Stimulated activated CD4-positive, alpha-beta T cell treated with anti-CD3 and anti-CD28 coated beads, Interleukin-4, amount 100 ng/mL, for 48 hours (primary cell): ENCODE results near the gene GAS2.

Source experiments
- DNase-seq, 2 donors: peaks; one replicate each; pipeline ENCODE4 v3.0.0-alpha.2; 2020; ENCODE audit warnings: low read depth in 2 of 2

GAS2 gene

DNA sequence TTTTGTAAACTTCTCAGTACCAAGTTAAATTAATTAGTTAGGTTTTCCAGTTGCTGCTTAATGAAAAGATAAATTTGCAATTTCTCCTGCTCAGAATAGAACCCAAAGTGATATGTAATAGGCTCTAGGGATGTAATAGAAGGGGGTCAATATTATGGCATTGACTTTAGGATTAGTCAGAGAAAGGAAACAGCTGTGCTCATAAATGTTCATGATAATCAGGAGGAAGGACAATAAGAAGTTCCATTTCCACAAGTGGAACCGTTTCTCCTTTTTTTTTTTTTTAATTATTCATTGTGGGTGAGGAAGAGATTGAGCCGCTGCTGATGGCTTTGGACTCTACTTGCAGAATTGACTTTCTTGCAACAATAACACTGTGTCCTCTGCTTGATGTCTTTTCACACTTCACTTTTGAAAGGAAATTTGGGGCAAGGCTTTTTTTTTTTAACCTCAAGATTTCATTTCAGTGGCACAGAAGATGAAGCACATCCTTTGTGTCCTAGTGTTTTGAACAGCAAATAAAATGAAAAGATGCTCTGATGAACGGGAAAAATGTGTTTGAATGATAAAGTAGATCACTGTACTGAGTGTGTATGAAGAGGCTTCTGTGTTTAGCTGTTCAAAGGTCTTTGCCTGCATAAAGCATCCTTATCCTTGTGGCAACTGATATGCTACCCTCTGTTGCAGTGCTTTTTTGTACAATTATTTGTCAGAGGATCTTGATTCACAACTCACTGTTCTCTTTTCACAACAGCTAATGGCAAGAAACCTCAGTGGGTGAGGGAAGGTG is 62.4 kb downstream of the GAS2 start:
- DNase-seq = no peak

DNA sequence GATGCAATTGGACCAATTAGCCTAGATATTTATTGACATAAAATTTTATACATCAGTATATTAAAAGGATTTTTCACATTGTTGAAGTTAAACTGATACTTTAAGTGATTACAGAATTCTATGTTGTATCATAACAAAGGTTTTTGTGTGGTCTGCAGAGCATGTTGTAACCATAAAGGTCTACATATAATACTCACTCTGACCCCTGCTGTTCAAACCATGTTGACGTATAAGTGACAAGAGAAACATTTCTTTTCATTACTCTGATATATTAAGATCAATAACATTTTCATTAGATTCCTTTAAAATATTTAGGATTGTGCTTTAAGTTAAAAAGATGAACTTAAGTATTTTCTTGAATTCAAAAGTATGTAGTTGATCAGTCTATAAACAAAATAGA is 63.9 kb downstream of the GAS2 start:
- DNase-seq = no peak

DNA sequence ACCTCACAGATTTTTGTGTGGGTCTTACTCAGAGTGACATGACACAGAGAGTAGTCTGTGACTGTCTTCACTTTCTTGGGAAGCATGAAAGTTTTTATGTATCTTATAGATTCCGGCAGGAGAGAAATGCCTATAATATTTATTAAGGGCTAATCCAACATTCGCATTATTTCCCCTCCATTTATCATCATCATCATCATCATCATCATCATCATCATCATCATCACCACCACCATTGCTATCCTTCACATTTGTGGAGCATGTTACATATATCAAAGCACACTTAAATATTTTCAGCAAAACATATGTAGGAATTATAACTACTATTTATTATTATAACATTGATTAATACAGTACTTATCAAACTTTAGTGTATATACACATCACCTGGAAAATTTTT is 66.2 kb downstream of the GAS2 start:
- no peak for DNase-seq

DNA sequence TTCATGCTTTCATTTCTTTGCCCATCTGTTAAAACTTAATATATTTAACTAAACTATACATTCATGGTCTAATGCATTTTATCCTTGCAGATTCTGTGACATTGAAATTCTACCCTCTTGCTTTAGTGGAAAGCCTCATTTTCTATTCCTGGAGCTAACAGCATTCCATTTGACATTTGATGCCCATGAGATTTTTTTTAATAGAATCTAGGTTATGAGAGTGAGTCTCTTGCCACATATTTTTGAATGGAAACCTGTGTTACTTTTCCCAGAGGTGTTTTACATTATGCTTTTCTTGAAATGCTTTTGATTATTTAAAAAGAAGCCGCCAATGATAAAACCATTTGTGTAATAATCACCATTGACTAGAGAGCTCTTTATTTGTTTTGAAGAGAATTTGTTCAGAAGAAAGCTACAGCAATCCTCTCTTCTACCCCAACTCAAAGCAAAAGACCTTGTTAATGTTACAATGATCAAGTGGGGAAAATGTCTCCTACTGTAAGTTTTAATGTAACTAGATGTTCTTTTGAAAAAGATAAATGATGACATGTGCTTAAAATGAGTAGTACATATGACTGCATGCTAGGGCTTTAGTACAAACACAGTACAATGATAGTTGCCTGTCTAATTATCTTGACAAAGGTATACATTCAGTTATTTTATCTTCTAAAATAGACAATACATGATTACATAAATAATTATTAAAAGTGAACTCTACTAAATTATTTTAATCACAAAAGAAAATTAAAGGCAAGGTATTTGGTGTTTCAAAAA is 67.3 kb downstream of the GAS2 start:
- no peak for DNase-seq

DNA sequence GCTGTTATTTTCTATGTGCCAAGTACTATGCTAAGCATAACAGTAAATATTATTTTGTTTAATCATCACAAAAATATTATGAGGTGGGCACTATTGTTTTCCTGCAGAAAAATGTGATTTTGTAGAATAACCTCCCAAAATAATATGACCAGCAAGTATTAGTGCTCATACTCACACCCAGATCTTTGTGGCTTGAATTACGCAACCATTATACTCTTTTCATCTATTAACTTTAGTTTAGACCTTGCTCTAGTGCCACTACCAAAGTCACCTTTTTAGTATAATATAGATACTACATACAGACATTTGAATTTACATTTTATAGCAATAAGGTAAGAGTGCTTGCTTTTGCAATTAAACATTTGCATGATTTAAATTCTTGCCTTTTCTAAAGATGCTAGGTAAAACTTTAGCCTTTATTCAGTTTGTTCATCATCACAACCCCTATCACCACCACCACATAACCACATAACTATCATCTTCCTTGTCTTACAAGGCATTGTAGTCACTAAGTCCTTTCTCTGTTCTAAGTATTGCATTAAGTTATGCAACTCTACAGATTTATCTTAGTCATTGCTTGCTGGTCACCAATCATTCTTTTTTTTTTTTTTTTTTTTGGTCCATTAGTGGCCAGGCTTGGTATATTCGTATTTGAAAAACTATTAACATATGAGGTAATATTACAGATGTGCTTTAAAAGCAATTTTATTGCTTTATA is 68.4 kb downstream of the GAS2 start:
- no peak for DNase-seq

DNA sequence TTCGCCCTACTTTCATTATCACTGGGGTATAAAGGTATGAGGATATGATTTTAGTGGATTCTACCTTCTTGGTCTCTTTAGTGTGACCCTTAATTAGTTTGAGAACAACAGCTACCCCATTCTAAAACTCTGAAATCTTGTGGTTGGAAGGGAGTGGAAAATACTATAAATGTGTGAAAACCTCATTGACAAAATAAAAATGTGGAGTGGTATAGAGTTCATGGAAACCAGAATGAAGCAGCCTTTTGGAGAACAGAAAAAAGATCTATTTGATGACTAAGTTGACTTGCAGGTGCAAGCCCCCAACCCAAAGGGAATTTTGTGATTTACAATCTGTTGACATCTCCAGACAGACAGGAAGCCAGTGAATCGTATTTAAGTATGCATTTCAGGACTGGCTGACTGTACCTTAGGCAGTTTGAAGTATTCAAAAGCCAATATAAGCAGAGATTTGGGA is 75.8 kb downstream of the GAS2 start:
- no peak for DNase-seq

DNA sequence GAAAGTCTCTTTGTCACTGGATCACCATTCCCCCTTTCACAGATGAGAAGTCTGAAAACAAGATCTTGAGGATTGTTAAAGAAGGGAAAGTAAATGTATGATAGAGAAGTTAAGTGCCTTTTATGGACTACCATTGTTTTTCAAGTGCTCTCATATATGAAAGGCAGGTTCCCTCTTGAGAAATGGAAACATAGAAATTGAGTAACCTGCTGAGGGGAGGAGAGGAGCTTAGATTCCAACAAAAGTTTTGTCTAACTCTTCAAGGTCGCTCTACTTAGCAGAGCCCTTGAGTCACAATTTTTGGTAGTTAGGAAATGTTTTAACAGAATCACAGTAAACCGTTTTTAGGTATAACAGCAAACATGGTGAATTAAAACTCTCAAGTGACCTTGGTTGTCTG is 83.1 kb downstream of the GAS2 start:
- no peak for DNase-seq

DNA sequence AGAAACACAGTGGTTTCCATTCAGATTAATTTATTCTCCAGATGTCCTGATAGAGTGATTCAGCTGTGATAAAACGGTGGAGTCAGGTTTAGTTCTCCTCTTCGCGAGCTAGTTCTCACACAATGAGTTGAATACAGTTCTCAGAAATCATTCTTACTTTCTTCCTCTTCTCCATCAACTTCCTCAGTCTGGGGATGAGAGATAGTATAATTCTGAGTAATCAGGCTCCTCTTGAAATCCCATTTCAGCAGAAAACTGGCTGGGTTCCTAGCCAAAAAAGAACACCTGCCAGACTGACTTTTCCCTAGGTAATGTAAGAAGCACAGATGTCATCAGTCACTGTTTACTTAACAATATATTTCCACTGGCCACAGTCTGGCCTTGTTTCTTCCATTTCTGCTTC is 86.5 kb downstream of the GAS2 start:
- DNase-seq = no peak

DNA sequence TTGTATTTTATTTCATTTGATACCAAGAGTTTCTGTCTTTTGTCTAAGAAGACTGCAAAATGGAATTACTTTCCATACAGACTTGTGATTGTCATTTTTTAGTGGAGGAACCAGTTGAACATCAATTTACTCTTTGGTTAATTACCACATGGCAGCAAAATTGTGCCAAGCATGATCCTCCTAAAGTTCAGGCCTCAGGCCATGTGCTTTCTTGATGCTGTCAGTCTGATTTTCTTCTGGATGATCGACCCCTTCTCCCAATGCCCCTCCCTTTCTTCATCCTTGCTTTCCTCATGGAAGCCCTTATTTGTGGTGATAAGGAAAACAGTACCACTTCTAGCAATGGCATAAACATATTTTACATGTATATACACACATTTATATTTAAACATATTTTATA is 87.0 kb downstream of the GAS2 start:
- DNase-seq = no peak

DNA sequence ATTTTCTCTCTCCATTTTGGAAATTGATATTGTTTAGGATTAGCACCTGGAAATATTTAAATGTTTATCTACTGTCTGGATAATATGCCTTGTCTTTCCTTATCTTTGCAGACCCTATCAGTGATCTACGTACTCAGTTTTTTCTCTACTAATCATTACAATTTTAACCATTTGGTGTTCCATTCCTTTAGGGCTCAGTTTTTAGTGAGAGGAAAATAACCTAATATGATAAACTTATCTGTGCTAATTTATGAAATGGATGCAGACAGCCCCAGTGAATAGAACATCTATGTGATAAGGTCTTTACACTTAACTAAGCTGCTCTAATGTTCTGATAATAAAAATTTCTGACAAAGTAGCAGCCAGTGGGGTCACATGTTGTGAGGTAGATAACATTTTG is 94.7 kb downstream of the GAS2 start:
- no peak for DNase-seq

DNA sequence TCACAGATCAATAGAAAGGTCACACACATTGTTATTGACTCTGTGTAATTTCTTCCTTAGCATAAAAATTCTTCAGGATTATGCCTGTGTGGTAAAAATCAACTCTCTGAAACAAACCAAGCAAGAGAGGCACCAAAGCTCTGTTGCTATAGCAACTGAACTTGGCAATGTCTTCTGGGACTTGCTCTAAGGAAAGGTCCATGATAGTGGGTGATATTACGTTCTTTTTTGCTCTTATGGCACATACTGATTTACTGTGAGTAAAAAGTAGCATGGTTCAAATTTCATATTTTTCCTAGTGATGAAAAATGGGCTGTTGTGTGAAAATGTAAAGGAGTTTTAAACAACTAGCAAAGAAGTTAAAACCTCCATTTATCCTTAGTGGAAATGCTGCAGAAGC is 96.8 kb downstream of the GAS2 start:
- no peak for DNase-seq

DNA sequence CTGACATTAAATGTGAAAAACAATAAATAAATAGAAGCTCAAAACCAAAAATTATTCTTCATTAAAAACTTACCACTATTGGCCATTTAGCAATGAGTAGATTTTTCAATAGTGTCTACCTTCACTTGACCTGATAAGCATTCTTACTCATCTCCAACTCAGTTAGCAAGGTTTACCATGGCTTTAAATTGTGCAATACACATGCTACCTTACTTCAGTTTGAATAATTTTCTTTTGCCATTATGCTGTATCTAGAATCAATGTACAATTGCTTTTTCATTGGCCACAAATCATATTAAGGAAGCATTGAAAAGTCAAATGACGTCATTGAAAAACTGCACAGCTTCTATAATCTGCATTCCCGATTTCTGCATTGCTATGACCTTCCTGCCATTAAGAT is 98.3 kb downstream of the GAS2 start:
- DNase-seq = no peak

DNA sequence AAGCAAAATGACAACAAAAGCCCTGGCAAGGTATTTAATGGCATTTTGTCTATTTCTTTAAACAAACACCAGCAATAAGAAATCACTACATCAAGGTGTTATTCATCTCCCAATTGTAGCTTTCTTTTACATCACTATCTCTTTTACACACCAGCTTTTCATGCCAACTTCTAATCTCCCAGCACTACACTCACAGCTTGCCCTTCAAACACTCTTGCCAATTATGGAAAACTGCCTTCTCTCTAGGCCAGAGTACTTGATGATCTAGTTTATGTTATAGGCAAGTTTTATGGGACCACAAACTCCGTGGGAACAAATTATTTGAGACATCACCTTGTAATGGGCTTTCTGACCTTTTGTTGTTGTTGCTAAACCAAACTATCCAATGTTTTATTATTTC is 101.9 kb downstream of the GAS2 start:
- DNase-seq = no peak

DNA sequence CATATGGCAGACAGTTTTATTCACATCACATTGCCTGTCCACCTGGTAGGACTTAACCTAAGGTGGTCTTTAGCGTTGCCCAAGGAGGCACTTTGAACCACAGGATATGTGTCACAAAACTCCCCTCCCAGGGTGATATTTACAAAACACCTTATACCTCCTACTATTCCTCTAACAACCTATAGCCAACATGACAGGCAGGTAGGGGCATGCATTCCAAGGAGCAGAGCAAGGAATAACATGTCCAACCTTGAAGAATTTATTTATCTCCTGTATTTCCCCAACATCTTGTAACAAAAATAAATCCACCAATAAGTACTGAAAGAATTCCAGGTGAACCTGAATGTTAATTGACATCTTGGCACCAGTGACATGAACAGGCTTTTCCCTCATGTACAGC is 102.7 kb downstream of the GAS2 start:
- DNase-seq = no peak

DNA sequence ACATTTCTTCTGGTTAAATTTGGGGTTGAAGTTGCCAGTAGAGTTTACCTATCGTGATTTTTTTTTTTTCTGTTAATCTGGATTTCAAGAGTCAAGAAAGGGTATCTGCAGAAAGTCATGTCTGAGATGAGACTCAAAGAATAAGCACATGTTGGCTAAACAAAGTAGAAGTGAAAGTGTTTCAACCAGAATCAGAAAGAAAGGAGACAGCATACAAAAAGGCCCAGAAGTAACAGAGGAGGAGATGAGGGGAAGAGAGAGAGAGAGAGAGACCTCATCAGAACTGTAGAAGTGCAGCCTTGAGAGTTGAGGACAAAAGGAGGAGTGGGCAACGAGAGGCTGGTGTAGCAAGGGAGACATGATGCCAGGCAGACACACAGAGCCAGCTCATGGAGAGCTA is 108.3 kb downstream of the GAS2 start:
- DNase-seq = no peak

DNA sequence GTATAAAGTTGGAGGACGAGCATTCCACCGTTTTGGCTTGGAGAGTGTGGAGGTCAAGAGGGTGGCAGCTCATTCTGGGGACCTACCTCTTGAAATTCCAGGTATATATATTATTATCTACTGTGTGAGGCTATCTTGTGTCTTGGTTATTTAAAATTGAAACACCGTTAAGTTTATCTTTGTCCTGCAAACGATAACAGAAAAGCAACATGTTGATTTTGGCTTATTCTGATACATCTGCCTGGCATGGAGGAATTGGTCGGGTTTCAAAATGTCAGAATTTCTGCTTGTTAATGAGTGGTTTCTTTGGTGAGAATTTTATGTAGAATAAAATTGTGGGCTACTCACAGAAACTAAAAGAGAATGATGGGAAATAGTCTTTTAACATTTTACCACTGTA is 108.8 kb downstream of the GAS2 start:
- no peak for DNase-seq

DNA sequence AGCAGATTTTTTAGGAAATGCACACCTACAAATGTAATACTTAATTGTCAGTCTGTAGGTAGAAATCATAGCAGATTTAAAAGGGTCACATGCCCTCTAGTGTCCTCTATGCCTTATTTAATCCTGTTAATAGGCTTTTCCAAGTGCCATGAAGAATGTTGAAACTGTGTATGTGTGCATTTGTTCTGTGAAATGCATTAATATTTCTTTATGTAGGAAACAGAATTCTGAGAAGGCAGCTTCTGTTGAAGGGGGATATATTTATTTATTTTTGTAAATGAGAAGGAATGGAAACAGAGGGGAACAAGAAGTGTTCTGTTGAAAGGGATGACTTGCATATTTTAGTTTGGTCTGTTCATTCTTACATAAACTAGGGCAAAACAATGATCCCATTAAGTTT is 112.2 kb downstream of the GAS2 start:
- no peak for DNase-seq

DNA sequence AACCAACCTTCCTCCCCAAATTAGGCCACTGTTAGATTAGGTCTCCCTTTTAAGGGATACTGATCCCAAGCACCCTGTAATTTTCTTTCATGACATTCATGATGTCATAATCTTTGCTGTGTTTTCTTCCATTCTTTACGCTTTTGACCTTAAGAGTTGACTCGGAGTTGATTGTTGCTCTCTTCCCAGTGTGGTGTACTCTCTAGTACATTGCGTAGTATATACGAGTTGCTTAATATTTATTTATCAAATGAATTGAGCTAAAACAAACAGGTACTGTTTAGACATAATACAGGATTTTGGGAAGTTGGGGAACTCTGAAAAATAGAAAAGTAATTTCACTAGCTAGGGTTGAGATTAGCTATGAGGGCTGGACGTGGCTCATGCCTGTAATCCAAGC is 113.4 kb downstream of the GAS2 start:
- DNase-seq = no peak

DNA sequence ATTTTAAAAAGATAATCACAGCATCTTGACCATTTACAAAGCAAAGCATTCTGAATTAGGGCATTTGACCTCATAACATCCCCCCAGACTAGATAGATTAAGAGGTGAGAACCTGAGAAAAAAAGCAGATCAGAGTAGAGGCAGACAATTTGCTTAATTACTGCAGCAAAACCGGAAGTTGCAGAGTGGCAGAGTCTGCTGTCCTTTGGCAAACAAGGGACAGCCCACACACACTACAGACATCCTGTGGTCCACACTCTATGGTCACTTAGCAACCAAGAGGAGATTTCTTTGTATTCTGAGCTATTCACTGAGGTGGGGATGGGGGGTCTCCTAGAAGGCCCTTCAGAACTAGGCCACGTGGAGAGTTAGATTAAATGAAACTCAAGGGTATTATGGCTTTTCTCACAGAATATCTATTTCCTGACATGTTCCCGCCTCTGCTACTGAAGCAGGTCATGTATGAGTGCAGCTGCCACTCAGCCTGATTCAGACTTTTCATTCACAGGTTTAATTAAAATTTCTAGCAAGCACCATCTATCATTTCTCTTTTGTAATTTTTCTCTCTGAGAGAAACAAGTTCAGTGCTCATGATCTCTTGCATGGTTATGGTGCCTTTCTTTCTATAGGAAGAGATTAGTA is 114.7 kb downstream of the GAS2 start:
- no peak for DNase-seq

DNA sequence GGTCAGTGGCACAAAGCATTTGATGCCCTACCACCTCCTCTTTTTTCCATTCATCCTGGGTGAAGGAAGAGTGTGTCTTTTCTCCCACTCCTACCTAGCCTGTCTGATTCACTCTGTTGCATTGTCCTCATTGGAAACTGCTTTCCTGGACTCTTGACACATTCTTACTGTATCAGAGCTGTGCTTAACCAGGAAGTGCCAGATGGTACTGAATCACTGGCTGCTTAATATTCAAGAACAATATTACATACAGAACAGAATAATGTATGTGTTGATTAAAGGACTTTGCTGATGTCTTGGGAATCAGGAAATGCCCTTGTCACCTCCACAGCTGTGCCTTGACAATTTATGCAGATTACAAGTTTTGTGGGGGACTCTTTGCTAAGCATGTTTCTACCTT is 118.8 kb downstream of the GAS2 start:
- no peak for DNase-seq

DNA sequence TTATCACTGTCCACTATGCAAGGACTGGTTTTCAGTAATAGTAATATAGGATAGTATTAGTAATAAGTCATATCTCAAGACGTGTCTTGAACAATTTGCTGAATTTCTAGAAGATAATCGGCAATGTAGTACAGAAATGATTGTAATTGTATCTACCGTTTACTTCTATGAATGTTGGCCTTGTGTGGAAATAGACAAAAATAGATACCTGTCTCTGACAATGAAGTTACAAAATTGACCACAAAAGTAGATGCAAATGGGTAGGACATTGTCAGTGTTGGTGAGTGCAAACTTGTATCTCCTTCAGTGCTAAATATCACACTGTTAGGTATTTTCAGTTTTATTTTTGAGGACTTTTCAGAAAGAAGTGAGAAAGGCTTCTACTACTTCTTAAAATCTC is 120.1 kb downstream of the GAS2 start:
- no peak for DNase-seq

DNA sequence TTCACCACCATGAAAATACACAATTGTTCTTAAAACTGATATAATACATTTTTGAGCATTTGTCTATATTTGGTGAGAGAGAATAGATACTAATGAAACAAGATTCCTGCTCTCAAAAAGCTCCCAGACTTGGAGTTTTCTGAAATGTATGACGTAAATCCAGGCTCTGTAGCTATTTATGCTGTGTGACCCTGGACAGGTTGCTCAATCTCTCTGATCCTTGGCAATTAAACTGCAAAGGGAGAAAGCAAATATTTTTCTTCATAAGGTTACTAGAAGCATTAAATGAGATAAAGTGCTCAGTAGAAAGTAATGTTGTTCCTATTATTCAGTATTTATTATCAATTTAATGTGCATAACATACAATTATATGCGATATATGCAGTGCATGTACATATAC is 120.6 kb downstream of the GAS2 start:
- no peak for DNase-seq
